Measurements from ENCODE around the gene PAQR7.

The PAQR7 gene

GRCh38 chr1:25879675-25880074 is 4.2 kb upstream of the PAQR7 start:
- no peaks in the 10 kb centered on the region for H3K36me3 ChIP-seq (ENCODE audit: control insufficient read depth, insufficient read depth, low read length)
- peaks cover 20% of the 10 kb centered on the region for H3K4me1 ChIP-seq (ENCODE audit: control insufficient read depth, insufficient read depth, low read length)
- no peak overlapping the region for H3K9ac ChIP-seq (ENCODE audit: low read length)
- no peaks in the 10 kb centered on the region for H3K9me3 ChIP-seq (ENCODE audit: control insufficient read depth, low read length)
- no peak overlapping the region for H3K4me3 ChIP-seq (ENCODE audit: low read length)
- H3K27me3 ChIP-seq (ENCODE audit: control insufficient read depth, insufficient read depth, low read length), result no peaks in the 10 kb centered on the region

- H3K4me3 ChIP-seq (ENCODE audit: low read length), result no peak overlapping the region
- no peaks in the 10 kb centered on the region for H3K9me3 ChIP-seq (ENCODE audit: control insufficient read depth, low read length)
- H3K9ac ChIP-seq (ENCODE audit: low read length), result no peak overlapping the region
- H3K27me3 ChIP-seq (ENCODE audit: control insufficient read depth, insufficient read depth, low read length), result no peaks in the 10 kb centered on the region
- H3K36me3 ChIP-seq (ENCODE audit: control insufficient read depth, insufficient read depth, low read length), result no peaks in the 10 kb centered on the region
- H3K4me1 ChIP-seq (ENCODE audit: control insufficient read depth, insufficient read depth, low read length), result peaks cover 29% of the 10 kb centered on the region
Observed at GRCh38 chr1:25878690-25879089, 3.2 kb upstream of the PAQR7 start.

GRCh38 chr1:25877155-25877554 is 1.6 kb upstream of the PAQR7 start:
- Histone ChIP-seq H3K4me3 (ENCODE audit: low read length) (no peak overlapping the region), H3K9ac (ENCODE audit: low read length) (no peak overlapping the region), H3K9me3 (ENCODE audit: control insufficient read depth, low read length) (no peaks in the 10 kb centered on the region), H3K4me1 (ENCODE audit: control insufficient read depth, insufficient read depth, low read length) (peaks cover 44% of the 10 kb centered on the region), H3K27me3 (ENCODE audit: control insufficient read depth, insufficient read depth, low read length) (no peaks in the 10 kb centered on the region), H3K36me3 (ENCODE audit: control insufficient read depth, insufficient read depth, low read length) (no peaks in the 10 kb centered on the region)

GRCh38 chr1:25876693-25877077 is 1.2 kb upstream of the PAQR7 start:
- Histone ChIP-seq H3K9me3 (ENCODE audit: control insufficient read depth, low read length) (no peaks in the 10 kb centered on the region), H3K36me3 (ENCODE audit: control insufficient read depth, insufficient read depth, low read length) (no peaks in the 10 kb centered on the region), H3K4me3 (ENCODE audit: low read length) (no peak overlapping the region), H3K27me3 (ENCODE audit: control insufficient read depth, insufficient read depth, low read length) (no peaks in the 10 kb centered on the region), H3K9ac (ENCODE audit: low read length) (no peak overlapping the region), H3K4me1 (ENCODE audit: control insufficient read depth, insufficient read depth, low read length) (peaks cover 49% of the 10 kb centered on the region)

- Histone ChIP-seq H3K27me3 (ENCODE audit: control insufficient read depth, insufficient read depth, low read length) (no peaks in the 10 kb centered on the region), H3K36me3 (ENCODE audit: control insufficient read depth, insufficient read depth, low read length) (no peaks in the 10 kb centered on the region), H3K9ac (ENCODE audit: low read length) (peak overlapping the region; percentile 67), H3K9me3 (ENCODE audit: control insufficient read depth, low read length) (no peaks in the 10 kb centered on the region), H3K4me3 (ENCODE audit: low read length) (no peak overlapping the region), H3K4me1 (ENCODE audit: control insufficient read depth, insufficient read depth, low read length) (peaks cover 55% of the 10 kb centered on the region)
Observed at GRCh38 chr1:25875856-25876692, 566 bp upstream of the PAQR7 start.

- Histone ChIP-seq H3K36me3 (ENCODE audit: control insufficient read depth, insufficient read depth, low read length) (no peaks in the 10 kb centered on the region), H3K4me3 (ENCODE audit: low read length) (no peak overlapping the region), H3K27me3 (ENCODE audit: control insufficient read depth, insufficient read depth, low read length) (no peaks in the 10 kb centered on the region), H3K4me1 (ENCODE audit: control insufficient read depth, insufficient read depth, low read length) (peaks cover 61% of the 10 kb centered on the region), H3K9ac (ENCODE audit: low read length) (peak overlapping the region; percentile 67), H3K9me3 (ENCODE audit: control insufficient read depth, low read length) (no peaks in the 10 kb centered on the region)
Observed at GRCh38 chr1:25874635-25875153, 814 bp downstream of the PAQR7 start.

GRCh38 chr1:25874209-25874608 is 1.3 kb downstream of the PAQR7 start:
- peak overlapping the region; percentile 67 for H3K9ac ChIP-seq (ENCODE audit: low read length)
- no peaks in the 10 kb centered on the region for H3K36me3 ChIP-seq (ENCODE audit: control insufficient read depth, insufficient read depth, low read length)
- H3K4me1 ChIP-seq (ENCODE audit: control insufficient read depth, insufficient read depth, low read length), result peaks cover 56% of the 10 kb centered on the region
- H3K27me3 ChIP-seq (ENCODE audit: control insufficient read depth, insufficient read depth, low read length), result no peaks in the 10 kb centered on the region
- H3K9me3 ChIP-seq (ENCODE audit: control insufficient read depth, low read length), result no peaks in the 10 kb centered on the region
- no peak overlapping the region for H3K4me3 ChIP-seq (ENCODE audit: low read length)

GRCh38 chr1:25873120-25873519 is 2.4 kb downstream of the PAQR7 start:
- Histone ChIP-seq H3K36me3 (ENCODE audit: control insufficient read depth, insufficient read depth, low read length) (no peaks in the 10 kb centered on the region), H3K9me3 (ENCODE audit: control insufficient read depth, low read length) (no peaks in the 10 kb centered on the region), H3K4me1 (ENCODE audit: control insufficient read depth, insufficient read depth, low read length) (peaks cover 57% of the 10 kb centered on the region), H3K27me3 (ENCODE audit: control insufficient read depth, insufficient read depth, low read length) (no peaks in the 10 kb centered on the region), H3K9ac (ENCODE audit: low read length) (no peak overlapping the region), H3K4me3 (ENCODE audit: low read length) (no peak overlapping the region)

GRCh38 chr1:25872713-25873112 is 2.8 kb downstream of the PAQR7 start:
- H3K4me1 ChIP-seq (ENCODE audit: control insufficient read depth, insufficient read depth, low read length), result peaks cover 61% of the 10 kb centered on the region
- H3K9me3 ChIP-seq (ENCODE audit: control insufficient read depth, low read length), result no peaks in the 10 kb centered on the region
- H3K4me3 ChIP-seq (ENCODE audit: low read length), result no peak overlapping the region
- H3K9ac ChIP-seq (ENCODE audit: low read length), result no peak overlapping the region
- no peaks in the 10 kb centered on the region for H3K27me3 ChIP-seq (ENCODE audit: control insufficient read depth, insufficient read depth, low read length)
- no peaks in the 10 kb centered on the region for H3K36me3 ChIP-seq (ENCODE audit: control insufficient read depth, insufficient read depth, low read length)

- H3K4me1 ChIP-seq (ENCODE audit: control insufficient read depth, insufficient read depth, low read length), result peaks cover 68% of the 10 kb centered on the region
- no peak overlapping the region for H3K9ac ChIP-seq (ENCODE audit: low read length)
- H3K27me3 ChIP-seq (ENCODE audit: control insufficient read depth, insufficient read depth, low read length), result no peaks in the 10 kb centered on the region
- H3K9me3 ChIP-seq (ENCODE audit: control insufficient read depth, low read length), result no peaks in the 10 kb centered on the region
- no peak overlapping the region for H3K4me3 ChIP-seq (ENCODE audit: low read length)
- H3K36me3 ChIP-seq (ENCODE audit: control insufficient read depth, insufficient read depth, low read length), result no peaks in the 10 kb centered on the region
Observed at GRCh38 chr1:25871704-25872494, 3.6 kb downstream of the PAQR7 start.

- H3K4me1 ChIP-seq (ENCODE audit: control insufficient read depth, insufficient read depth, low read length), result peaks cover 68% of the 10 kb centered on the region
- H3K36me3 ChIP-seq (ENCODE audit: control insufficient read depth, insufficient read depth, low read length), result no peaks in the 10 kb centered on the region
- H3K9ac ChIP-seq (ENCODE audit: low read length), result no peak overlapping the region
- H3K9me3 ChIP-seq (ENCODE audit: control insufficient read depth, low read length), result no peaks in the 10 kb centered on the region
- no peaks in the 10 kb centered on the region for H3K27me3 ChIP-seq (ENCODE audit: control insufficient read depth, insufficient read depth, low read length)
- H3K4me3 ChIP-seq (ENCODE audit: low read length), result no peak overlapping the region
Observed at GRCh38 chr1:25871086-25871703, 4.3 kb downstream of the PAQR7 start.

- Histone ChIP-seq H3K9me3 (ENCODE audit: control insufficient read depth, low read length) (no peaks in the 10 kb centered on the region), H3K27me3 (ENCODE audit: control insufficient read depth, insufficient read depth, low read length) (no peaks in the 10 kb centered on the region), H3K4me1 (ENCODE audit: control insufficient read depth, insufficient read depth, low read length) (peaks cover 63% of the 10 kb centered on the region), H3K4me3 (ENCODE audit: low read length) (no peak overlapping the region), H3K9ac (ENCODE audit: low read length) (no peak overlapping the region), H3K36me3 (ENCODE audit: control insufficient read depth, insufficient read depth, low read length) (no peaks in the 10 kb centered on the region)
Observed at GRCh38 chr1:25870614-25871013, 4.9 kb downstream of the PAQR7 start.

Measured in mucosa of stomach (tissue), 1 donor.